ENCODE measurements around the gene TICAM2. TPM values are rescaled to one million over a fixed set of nuclear protein-coding genes. Genes with fewer than 3 reads are reported as not detected.
A peak's percentile ranks its signal among the peaks of the same experiment; 100 is the strongest.
"Not testable (repeated sequence)": the region's sequence is repeated elsewhere in the genome, so short reads cannot be mapped to it uniquely, and the experiment has no call there.

The TICAM2 gene, protein sequence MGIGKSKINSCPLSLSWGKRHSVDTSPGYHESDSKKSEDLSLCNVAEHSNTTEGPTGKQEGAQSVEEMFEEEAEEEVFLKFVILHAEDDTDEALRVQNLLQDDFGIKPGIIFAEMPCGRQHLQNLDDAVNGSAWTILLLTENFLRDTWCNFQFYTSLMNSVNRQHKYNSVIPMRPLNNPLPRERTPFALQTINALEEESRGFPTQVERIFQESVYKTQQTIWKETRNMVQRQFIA
- total RNA-seq (ENCODE audit: unreplicated experiment) = 1.9 TPM
- long read RNA-seq, partial matches to known transcripts = 0 of 1 reads
- long read RNA-seq, other reads (novel, unspliced or antisense) = 1 of 1 reads

GRCh38 chr5:115601701-115602590, at the start of gene TICAM2:
Gene TICAM2 (minus strand): TSS chr5:115602479. CDS start chr5:115581256, 21,223 bp downstream.
- Mint-ChIP-seq H3K36me3 (ENCODE audit: low read depth, unreplicated experiment) (no peaks in the 10 kb centered on the region), H3K9me3 (ENCODE audit: unreplicated experiment) (no peaks in the 10 kb centered on the region), H3K4me1 (ENCODE audit: unreplicated experiment) (peaks cover 11% of the 10 kb centered on the region), H3K4me3 (ENCODE audit: unreplicated experiment) (peak within 1 kb of the TSS; percentile 75), H3K27me3 (ENCODE audit: unreplicated experiment) (peaks cover 3% of the 10 kb centered on the region), H3K27ac (ENCODE audit: unreplicated experiment) (no peak within 1 kb of the TSS)
- TF ChIP-seq, protein P1, sequence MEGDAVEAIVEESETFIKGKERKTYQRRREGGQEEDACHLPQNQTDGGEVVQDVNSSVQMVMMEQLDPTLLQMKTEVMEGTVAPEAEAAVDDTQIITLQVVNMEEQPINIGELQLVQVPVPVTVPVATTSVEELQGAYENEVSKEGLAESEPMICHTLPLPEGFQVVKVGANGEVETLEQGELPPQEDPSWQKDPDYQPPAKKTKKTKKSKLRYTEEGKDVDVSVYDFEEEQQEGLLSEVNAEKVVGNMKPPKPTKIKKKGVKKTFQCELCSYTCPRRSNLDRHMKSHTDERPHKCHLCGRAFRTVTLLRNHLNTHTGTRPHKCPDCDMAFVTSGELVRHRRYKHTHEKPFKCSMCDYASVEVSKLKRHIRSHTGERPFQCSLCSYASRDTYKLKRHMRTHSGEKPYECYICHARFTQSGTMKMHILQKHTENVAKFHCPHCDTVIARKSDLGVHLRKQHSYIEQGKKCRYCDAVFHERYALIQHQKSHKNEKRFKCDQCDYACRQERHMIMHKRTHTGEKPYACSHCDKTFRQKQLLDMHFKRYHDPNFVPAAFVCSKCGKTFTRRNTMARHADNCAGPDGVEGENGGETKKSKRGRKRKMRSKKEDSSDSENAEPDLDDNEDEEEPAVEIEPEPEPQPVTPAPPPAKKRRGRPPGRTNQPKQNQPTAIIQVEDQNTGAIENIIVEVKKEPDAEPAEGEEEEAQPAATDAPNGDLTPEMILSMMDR (IDR thresholded peaks at IDR 0.05; ENCODE audit: unreplicated experiment) = peak; percentile 30
- DNase-seq (ENCODE audit: low spot score) = peak; percentile 67

GRCh38 chr5:115649541-115649940, 47.3 kb upstream of the TICAM2 start:
- Mint-ChIP-seq H3K4me3 (ENCODE audit: unreplicated experiment) (no peak overlapping the region), H3K4me1 (ENCODE audit: unreplicated experiment) (no peaks in the 10 kb centered on the region), H3K27me3 (ENCODE audit: unreplicated experiment) (peaks cover 5% of the 10 kb centered on the region), H3K27ac (ENCODE audit: unreplicated experiment) (no peak overlapping the region), H3K36me3 (ENCODE audit: low read depth, unreplicated experiment) (no peaks in the 10 kb centered on the region), H3K9me3 (ENCODE audit: unreplicated experiment) (no peaks in the 10 kb centered on the region)
- no peak for DNase-seq (ENCODE audit: low spot score)
- TF ChIP-seq, protein P1 (IDR thresholded peaks at IDR 0.05; ENCODE audit: unreplicated experiment) = no peak

DNA sequence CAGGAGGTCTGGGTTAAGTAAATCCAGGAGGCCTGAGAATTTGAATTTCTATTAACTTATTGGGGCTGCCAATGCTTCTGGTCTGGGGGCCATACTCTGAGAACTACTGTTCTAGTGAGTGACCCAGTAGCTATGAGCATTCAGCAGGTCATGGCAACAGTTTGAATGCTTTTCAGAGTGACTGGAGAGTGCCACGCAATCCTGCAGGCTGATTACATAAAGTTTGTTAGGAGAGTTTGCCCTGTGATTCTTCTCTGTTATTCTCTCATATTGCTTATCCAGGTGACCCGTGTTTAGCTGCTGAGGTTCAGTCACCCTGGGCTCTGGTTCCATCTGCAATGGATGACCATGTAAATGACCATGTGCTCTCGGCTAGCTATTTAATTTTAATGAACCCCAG, 45.8 kb upstream of the TICAM2 start:
- Mint-ChIP-seq H3K36me3 (ENCODE audit: low read depth, unreplicated experiment) (no peaks in the 10 kb centered on the region), H3K9me3 (ENCODE audit: unreplicated experiment) (no peaks in the 10 kb centered on the region), H3K27me3 (ENCODE audit: unreplicated experiment) (peaks cover 5% of the 10 kb centered on the region), H3K4me3 (ENCODE audit: unreplicated experiment) (no peak overlapping the region), H3K4me1 (ENCODE audit: unreplicated experiment) (no peaks in the 10 kb centered on the region), H3K27ac (ENCODE audit: unreplicated experiment) (no peak overlapping the region)
- DNase-seq (ENCODE audit: low spot score) = no peak
- TF ChIP-seq, protein P1 (IDR thresholded peaks at IDR 0.05; ENCODE audit: unreplicated experiment) = no peak

- not testable (repeated sequence) for H3K27ac Mint-ChIP-seq (ENCODE audit: unreplicated experiment); H3K4me1 Mint-ChIP-seq (ENCODE audit: unreplicated experiment); H3K36me3 Mint-ChIP-seq (ENCODE audit: low read depth, unreplicated experiment); H3K9me3 Mint-ChIP-seq (ENCODE audit: unreplicated experiment); H3K4me3 Mint-ChIP-seq (ENCODE audit: unreplicated experiment); DNase-seq (ENCODE audit: low spot score); H3K27me3 Mint-ChIP-seq (ENCODE audit: unreplicated experiment)
Observed at GRCh38 chr5:115645386-115645785, 43.1 kb upstream of the TICAM2 start.

DNA sequence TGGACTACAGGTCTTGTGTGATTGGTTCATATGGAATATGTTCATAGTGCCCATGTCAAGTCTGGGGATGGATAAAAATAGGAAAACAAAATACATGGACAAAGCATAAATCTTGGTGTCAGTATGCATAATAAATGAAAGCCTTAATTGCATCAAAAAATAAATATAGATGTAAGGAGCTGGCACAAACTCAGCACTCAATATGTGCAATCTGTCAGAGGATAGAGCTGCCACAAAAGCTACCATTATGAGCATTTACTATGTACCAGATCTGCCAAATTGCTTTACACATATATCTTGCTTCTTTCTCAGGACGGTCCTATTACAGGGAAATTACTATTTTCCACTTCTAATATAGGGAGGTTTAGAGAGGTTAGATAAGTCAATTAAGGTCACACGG, 41.8 kb upstream of the TICAM2 start:
- no peaks in the 10 kb centered on the region for H3K27me3 Mint-ChIP-seq (ENCODE audit: unreplicated experiment)
- H3K4me3 Mint-ChIP-seq (ENCODE audit: unreplicated experiment) = no peak overlapping the region
- TF ChIP-seq, protein P1 (IDR thresholded peaks at IDR 0.05; ENCODE audit: unreplicated experiment) = no peak
- no peak overlapping the region for H3K27ac Mint-ChIP-seq (ENCODE audit: unreplicated experiment)
- DNase-seq (ENCODE audit: low spot score) = no peak
- peaks cover 2% of the 10 kb centered on the region for H3K4me1 Mint-ChIP-seq (ENCODE audit: unreplicated experiment)
- H3K9me3 Mint-ChIP-seq (ENCODE audit: unreplicated experiment) = no peaks in the 10 kb centered on the region
- no peaks in the 10 kb centered on the region for H3K36me3 Mint-ChIP-seq (ENCODE audit: low read depth, unreplicated experiment)

All from endothelial cell (in vitro differentiated cells).